SU-DHL-6 (cell line): ENCODE measurements around the gene ARHGAP28.

ENCODE experiments used
- H2AFZ ChIP-seq: fragments of 200-600 bp; sonication (generic); 2 replicates; pipeline ENCODE4 v1.6.1; 2014; ENCODE audit warnings: low read depth, mild to moderate bottlenecking, moderate library complexity, mixed read lengths, antibody characterized with exemption, low read length; ENCODE audit not compliant: severe bottlenecking
- H3F3A ChIP-seq: fragments of 200-600 bp; shearing (Covaris generic); 2 replicates; pipeline ENCODE4 v1.6.0; 2016; ENCODE audit warnings: antibody characterized with exemption, mild to moderate bottlenecking; ENCODE audit not compliant: insufficient read depth
- H3K27ac ChIP-seq: fragments of 200-600 bp; sonication (generic); 2 replicates; pipeline ENCODE4 v1.5.1; 2016; ENCODE audit warnings: low read depth, mild to moderate bottlenecking, low read length, moderate library complexity, mixed read lengths
- H3K27me3 ChIP-seq: fragments of 200-600 bp; sonication (generic), shearing (Covaris generic); 2 replicates; pipeline ENCODE4 v1.6.0; 2014; ENCODE audit warnings: mild to moderate bottlenecking, low read length
- H3K36me3 ChIP-seq: fragments of 200-600 bp; sonication (generic); 2 replicates; pipeline ENCODE4 v1.6.1; 2014; ENCODE audit warnings: mild to moderate bottlenecking, low read length, mixed read lengths
- H3K4me2 ChIP-seq: fragments of 300-600, 200-600 bp; shearing (Covaris generic), sonication (generic); 2 replicates; pipeline ENCODE4 v1.6.0; 2014; ENCODE audit warnings: low read length, low read depth, mild to moderate bottlenecking; ENCODE audit not compliant: poor library complexity, severe bottlenecking
- H3K4me3 ChIP-seq: fragments of 200-600 bp; sonication (generic); 2 replicates; pipeline ENCODE4 v1.5.1; 2014; ENCODE audit warnings: antibody characterized with exemption, low read length, mild to moderate bottlenecking, mixed read lengths; ENCODE audit not compliant: insufficient read depth, poor library complexity, severe bottlenecking
- H3K79me2 ChIP-seq: fragments of 200-600 bp; sonication (generic); 2 replicates; pipeline ENCODE4 v1.6.1; 2014; ENCODE audit warnings: mild to moderate bottlenecking, low read length, moderate library complexity; ENCODE audit not compliant: insufficient read depth
- H3K9ac ChIP-seq: fragments of 200-600 bp; sonication (generic); 2 replicates; pipeline ENCODE4 v1.7.0; 2014; ENCODE audit warnings: mild to moderate bottlenecking, low read length
- H3K9me2 ChIP-seq: fragments of 200-600 bp; sonication (generic); replicated peaks from 2 replicates; pipeline ENCODE4 v1.6.1; 2014; ENCODE audit warnings: low read length; ENCODE audit not compliant: insufficient read depth
- H3K9me3 ChIP-seq: fragments of 200-600 bp; sonication (generic); 2 replicates; pipeline ENCODE4 v1.6.1; 2014; ENCODE audit warnings: low read length, mixed read lengths; ENCODE audit not compliant: insufficient read depth
- H4K20me1 ChIP-seq: fragments of 200-600 bp; sonication (generic); 2 replicates; pipeline ENCODE4 v1.6.1; 2014; ENCODE audit warnings: low read depth, mild to moderate bottlenecking, antibody characterized with exemption, low read length, moderate library complexity, mixed read lengths
- EZH2phosphoT487 ChIP-seq: fragments of 200-600 bp; sonication (generic), shearing (Covaris generic); conservative IDR thresholded peaks from 2 replicates; pipeline ENCODE4 v1.6.1; 2018; ENCODE audit warnings: mild to moderate bottlenecking, antibody characterized with exemption, low read length, moderate library complexity, mixed read lengths
- TF ChIP-seq, protein P1 (sequence below): fragments of 200-600 bp; sonication (generic); IDR thresholded peaks from one replicate; pipeline ENCODE4 v1.5.1; 2017; ENCODE audit warnings: antibody characterized with exemption, mild to moderate bottlenecking, low read length, moderate library complexity; ENCODE audit not compliant: insufficient read depth, poor library complexity, severe bottlenecking

ARHGAP28 gene

DNA sequence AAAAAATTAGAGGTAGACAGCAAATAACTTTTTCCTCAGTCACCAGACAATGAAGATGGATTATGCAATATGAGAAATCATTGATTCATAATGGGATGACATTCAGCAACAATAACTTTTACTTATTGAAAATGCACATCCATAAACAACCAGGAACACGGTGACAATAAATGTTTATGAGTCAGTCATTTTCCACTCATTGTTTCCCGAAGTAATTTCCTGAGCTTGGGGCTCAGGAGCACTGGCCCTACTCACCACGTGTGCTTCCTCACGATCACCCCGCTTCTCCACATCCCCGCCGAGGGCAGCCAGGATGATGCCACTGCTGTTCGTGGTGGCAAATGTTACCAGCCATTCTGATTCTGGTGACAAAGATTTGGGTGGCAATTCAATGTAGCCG, 231.8 kb downstream of the ARHGAP28 start:
- no peak for TF ChIP-seq EZH2phosphoT487
- TF ChIP-seq, protein P1, sequence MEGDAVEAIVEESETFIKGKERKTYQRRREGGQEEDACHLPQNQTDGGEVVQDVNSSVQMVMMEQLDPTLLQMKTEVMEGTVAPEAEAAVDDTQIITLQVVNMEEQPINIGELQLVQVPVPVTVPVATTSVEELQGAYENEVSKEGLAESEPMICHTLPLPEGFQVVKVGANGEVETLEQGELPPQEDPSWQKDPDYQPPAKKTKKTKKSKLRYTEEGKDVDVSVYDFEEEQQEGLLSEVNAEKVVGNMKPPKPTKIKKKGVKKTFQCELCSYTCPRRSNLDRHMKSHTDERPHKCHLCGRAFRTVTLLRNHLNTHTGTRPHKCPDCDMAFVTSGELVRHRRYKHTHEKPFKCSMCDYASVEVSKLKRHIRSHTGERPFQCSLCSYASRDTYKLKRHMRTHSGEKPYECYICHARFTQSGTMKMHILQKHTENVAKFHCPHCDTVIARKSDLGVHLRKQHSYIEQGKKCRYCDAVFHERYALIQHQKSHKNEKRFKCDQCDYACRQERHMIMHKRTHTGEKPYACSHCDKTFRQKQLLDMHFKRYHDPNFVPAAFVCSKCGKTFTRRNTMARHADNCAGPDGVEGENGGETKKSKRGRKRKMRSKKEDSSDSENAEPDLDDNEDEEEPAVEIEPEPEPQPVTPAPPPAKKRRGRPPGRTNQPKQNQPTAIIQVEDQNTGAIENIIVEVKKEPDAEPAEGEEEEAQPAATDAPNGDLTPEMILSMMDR = no peak
- Histone ChIP-seq H2AFZ (no peak overlapping the region), H3K4me2 (no peak overlapping the region), H3K4me3 (no peak overlapping the region), H3K27ac (no peak overlapping the region), H3K79me2 (no peaks in the 10 kb centered on the region), H3F3A (no peaks in the 10 kb centered on the region), H4K20me1 (no peaks in the 10 kb centered on the region), H3K9ac (no peak overlapping the region), H3K27me3 (no peaks in the 10 kb centered on the region), H3K9me3 (no peaks in the 10 kb centered on the region), H3K36me3 (no peaks in the 10 kb centered on the region), H3K9me2 (no peaks in the 10 kb centered on the region)

DNA sequence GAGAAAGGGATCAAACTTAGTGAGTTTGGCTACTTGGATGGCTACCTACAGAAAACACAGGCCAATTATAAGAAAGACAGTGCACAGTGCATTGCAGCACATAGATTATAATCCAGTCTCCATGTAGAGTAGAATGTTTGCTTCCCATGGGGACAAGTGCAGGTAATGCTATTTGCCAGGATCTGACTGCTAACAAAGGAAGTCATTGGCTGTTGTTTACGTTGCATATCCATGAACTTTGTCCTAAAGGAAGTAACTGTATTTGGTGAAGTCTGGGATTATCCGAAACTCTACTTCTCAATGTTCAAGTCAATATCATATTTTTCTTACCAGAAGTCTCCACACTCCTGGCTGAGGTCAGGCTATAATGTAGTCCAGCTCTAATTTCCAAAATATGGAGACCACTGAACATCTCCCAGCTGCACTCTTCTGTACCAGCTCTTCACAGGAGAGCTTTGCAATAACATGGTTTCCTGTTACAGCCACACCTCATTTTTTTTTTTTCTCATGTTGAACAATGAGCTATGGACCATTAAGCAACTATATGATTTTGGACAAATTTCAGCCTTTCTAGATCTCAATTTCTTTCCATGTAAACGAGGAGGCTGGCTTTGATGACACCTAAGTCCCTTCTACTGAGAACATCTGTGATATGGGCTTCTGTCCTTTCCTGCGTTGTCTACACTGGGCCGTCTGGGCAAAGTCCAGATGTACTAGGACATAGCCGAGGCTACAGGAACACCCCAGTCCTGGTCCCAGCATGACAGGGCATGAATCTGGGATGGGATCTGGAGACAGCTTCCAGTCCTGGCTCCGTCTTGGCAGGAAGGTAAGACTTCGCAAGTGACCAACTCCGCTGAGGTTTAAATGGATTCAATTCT, 233.3 kb downstream of the ARHGAP28 start:
- Histone ChIP-seq H3K36me3 (no peaks in the 10 kb centered on the region), H3K9ac (no peak overlapping the region), H3K4me3 (no peak overlapping the region), H3K27ac (no peak overlapping the region), H3K9me3 (no peaks in the 10 kb centered on the region), H4K20me1 (no peaks in the 10 kb centered on the region), H3K9me2 (no peaks in the 10 kb centered on the region), H3K27me3 (no peaks in the 10 kb centered on the region), H3K4me2 (no peak overlapping the region), H3K79me2 (no peaks in the 10 kb centered on the region), H2AFZ (no peak overlapping the region), H3F3A (no peaks in the 10 kb centered on the region)
- TF ChIP-seq, protein P1 = no peak
- TF ChIP-seq EZH2phosphoT487 = no peak

DNA sequence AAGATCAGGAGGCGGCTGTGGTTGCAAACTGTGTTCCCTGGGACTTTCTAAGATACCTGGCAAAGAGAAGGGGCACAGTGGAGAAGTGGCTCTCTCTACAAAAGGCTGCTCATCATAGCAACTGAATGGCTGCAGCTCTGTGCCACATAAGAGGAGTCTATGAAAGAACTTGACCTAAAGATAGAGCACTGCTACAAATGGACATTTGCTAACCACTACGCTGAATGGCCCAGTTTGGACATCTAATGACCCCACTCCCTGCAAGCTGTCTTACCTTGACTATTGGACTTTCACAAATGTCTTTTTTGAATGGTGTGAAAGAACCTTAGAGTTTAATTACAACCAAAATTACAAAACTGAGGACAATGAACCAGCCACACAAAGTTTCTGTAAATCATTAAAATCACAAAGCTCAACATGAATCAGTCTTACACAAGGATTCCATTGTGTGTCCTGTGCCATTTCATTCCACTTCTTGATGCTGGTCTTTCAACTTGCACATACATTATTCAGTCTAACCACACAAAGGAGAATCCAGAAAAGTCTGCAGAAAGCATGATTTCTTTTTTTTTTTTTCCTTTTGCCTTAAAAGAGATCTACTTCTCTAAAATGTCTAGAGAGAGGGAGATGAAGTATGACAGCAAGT, 234.1 kb downstream of the ARHGAP28 start:
- H2AFZ ChIP-seq = no peak overlapping the region
- no peaks in the 10 kb centered on the region for H3K9me3 ChIP-seq
- H4K20me1 ChIP-seq = no peaks in the 10 kb centered on the region
- no peak overlapping the region for H3K4me2 ChIP-seq
- no peak overlapping the region for H3K27ac ChIP-seq
- no peaks in the 10 kb centered on the region for H3K27me3 ChIP-seq
- TF ChIP-seq, protein P1 = no peak
- TF ChIP-seq EZH2phosphoT487 = no peak
- H3K9me2 ChIP-seq = no peaks in the 10 kb centered on the region
- no peak overlapping the region for H3K4me3 ChIP-seq
- no peaks in the 10 kb centered on the region for H3F3A ChIP-seq
- H3K36me3 ChIP-seq = no peaks in the 10 kb centered on the region
- no peak overlapping the region for H3K9ac ChIP-seq
- no peaks in the 10 kb centered on the region for H3K79me2 ChIP-seq
